Activated naive CD4-positive, alpha-beta T cell treated with anti-CD3 and anti-CD28 coated beads, Interleukin-2, amount 50 U/mL, for 16 hours (primary cell): ENCODE measurements around the gene FAT1.

ENCODE experiments used
- DNase-seq: peaks from one replicate; pipeline ENCODE4 v3.0.0-alpha.2; 2020

The FAT1 gene

GRCh38 chr4:186722796-186723291, 812 bp downstream of the FAT1 start:
- DNase-seq: no peak

- DNase-seq: no peak
Measured at GRCh38 chr4:186719925-186720694, 3.5 kb downstream of the FAT1 start.

- no peak for DNase-seq
Measured at GRCh38 chr4:186717556-186717955, 6.1 kb downstream of the FAT1 start.

- DNase-seq: no peak
Measured at GRCh38 chr4:186715077-186715476, 8.6 kb downstream of the FAT1 start.

- no peak for DNase-seq
Measured at GRCh38 chr4:186714006-186714675, 9.5 kb downstream of the FAT1 start.

- no peak for DNase-seq
Measured at GRCh38 chr4:186712690-186713089, 11.0 kb downstream of the FAT1 start.

- no peak for DNase-seq
Measured at GRCh38 chr4:186710521-186711119, 13.0 kb downstream of the FAT1 start.

GRCh38 chr4:186709517-186709916, 14.1 kb downstream of the FAT1 start:
- no peak for DNase-seq

GRCh38 chr4:186708554-186708953, 15.1 kb downstream of the FAT1 start:
- DNase-seq: no peak

GRCh38 chr4:186707996-186708395, 15.7 kb downstream of the FAT1 start:
- DNase-seq: no peak

GRCh38 chr4:186707574-186707973, 16.1 kb downstream of the FAT1 start:
- no peak for DNase-seq

GRCh38 chr4:186704057-186704456, 19.6 kb downstream of the FAT1 start:
- no peak for DNase-seq

GRCh38 chr4:186703510-186703909, 20.1 kb downstream of the FAT1 start:
- no peak for DNase-seq

GRCh38 chr4:186702940-186703339, 20.7 kb downstream of the FAT1 start:
- DNase-seq: no peak

GRCh38 chr4:186702297-186702696, 21.4 kb downstream of the FAT1 start:
- DNase-seq: no peak

GRCh38 chr4:186701788-186702187, 21.9 kb downstream of the FAT1 start:
- DNase-seq: no peak

GRCh38 chr4:186701273-186701672, 22.4 kb downstream of the FAT1 start:
- DNase-seq: no peak

GRCh38 chr4:186700746-186701145, 22.9 kb downstream of the FAT1 start:
- DNase-seq: no peak

GRCh38 chr4:186699881-186700397, 23.7 kb downstream of the FAT1 start:
- DNase-seq: no peak

- no peak for DNase-seq
Measured at GRCh38 chr4:186699298-186699697, 24.4 kb downstream of the FAT1 start.

- no peak for DNase-seq
Measured at GRCh38 chr4:186698525-186698924, 25.1 kb downstream of the FAT1 start.

GRCh38 chr4:186698028-186698427, 25.6 kb downstream of the FAT1 start:
- no peak for DNase-seq

GRCh38 chr4:186695392-186695791, 28.3 kb downstream of the FAT1 start:
- no peak for DNase-seq

GRCh38 chr4:186693894-186694293, 29.8 kb downstream of the FAT1 start:
- DNase-seq: no peak
